WI38 (cell line): ENCODE data around the gene EPB41L2.

Experiments
- H3K4me3 ChIP-seq: 2 replicates; pipeline ENCODE4 v1.5.1; 2011; ENCODE audit warnings: low read depth, mild to moderate bottlenecking, control low read depth, low read length
- CTCF ChIP-seq: IDR thresholded peaks from 2 replicates; pipeline ENCODE4 v1.5.1; 2012; ENCODE audit warnings: low read depth, mild to moderate bottlenecking, control low read depth, low read length

The EPB41L2 gene

GRCh38 chr6:131053546-131054240, 9.4 kb downstream of the EPB41L2 start:
- no peak for TF ChIP-seq CTCF
- no peak overlapping the region for H3K4me3 ChIP-seq

- H3K4me3 ChIP-seq: no peak overlapping the region
- TF ChIP-seq CTCF: no peak
These were observed 10.9 kb downstream of the EPB41L2 start for GRCh38 chr6:131052181-131052580.

- no peak for TF ChIP-seq CTCF
- no peak overlapping the region for H3K4me3 ChIP-seq
These were observed 11.7 kb downstream of the EPB41L2 start for GRCh38 chr6:131051341-131051740.

- H3K4me3 ChIP-seq: no peak overlapping the region
- TF ChIP-seq CTCF: no peak
These were observed 13.4 kb downstream of the EPB41L2 start for GRCh38 chr6:131049608-131050007.

- H3K4me3 ChIP-seq: no peak overlapping the region
- no peak for TF ChIP-seq CTCF
These were observed 14.0 kb downstream of the EPB41L2 start for GRCh38 chr6:131048933-131049515.

DNA sequence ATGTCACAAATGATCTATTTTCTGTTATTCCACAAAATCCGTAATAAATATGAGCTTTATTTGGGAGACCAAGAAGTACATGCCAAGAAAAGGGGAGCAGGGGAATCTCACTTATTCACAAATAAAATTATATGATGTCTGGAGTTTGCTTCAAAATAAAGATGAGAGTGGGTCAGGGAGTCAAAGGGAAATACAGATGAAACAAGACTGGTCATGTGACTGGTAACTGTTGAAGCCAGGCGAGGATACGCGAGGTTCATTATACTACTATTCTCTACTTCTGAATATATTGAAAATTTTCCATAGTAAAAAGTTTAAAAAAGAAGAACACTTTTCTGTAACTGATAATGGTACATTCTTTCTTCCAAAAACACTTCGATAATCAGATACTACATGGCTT, 14.6 kb downstream of the EPB41L2 start:
- H3K4me3 ChIP-seq: no peak overlapping the region
- TF ChIP-seq CTCF: no peak

GRCh38 chr6:131045139-131045538, 17.9 kb downstream of the EPB41L2 start:
- no peak for TF ChIP-seq CTCF
- no peak overlapping the region for H3K4me3 ChIP-seq
